Measurements from ENCODE around the gene MEFV.

GRCh38 chr16:3259836-3260235, 3.4 kb upstream of the MEFV start:
- TF ChIP-seq TAF1 (IDR thresholded peaks at IDR 0.05; ENCODE audit: borderline replicate concordance, low read depth, low read length), result no peak
- TF ChIP-seq POLR2A (IDR thresholded peaks at IDR 0.05; ENCODE audit: low read depth, low read length), result no peak
- TF ChIP-seq POLR2AphosphoS5 (IDR thresholded peaks at IDR 0.05; ENCODE audit: low read depth, low read length), result no peak

Data from GM12892 (cell line).